ENCODE data around the gene WSB1. TPM values are rescaled to one million over a fixed set of nuclear protein-coding genes. Genes with fewer than 3 reads are reported as not detected.
A peak's percentile ranks its signal among the peaks of the same experiment; 100 is the strongest.

WSB1 gene
- total and polyA plus RNA-seq, 9 of the 15 experiments (the other 6 are each of a cell fraction or from before 2014, with no cell fraction given) = 22.8 to 229 (median 81.1) TPM

- no peak for TF ChIP-seq ETV5 (CRISPR knock-in tag; IDR thresholded peaks at IDR 0.05; ENCODE audit: low read depth)
- no peak for TF ChIP-seq ZNF280B (CRISPR knock-in tag; IDR thresholded peaks at IDR 0.05)
- TF ChIP-seq SMARCA4 (IDR thresholded peaks at IDR 0.05) = peak; percentile 55; the same call in 1 of the 2 replicates
- TF ChIP-seq RNF2 (IDR thresholded peaks at IDR 0.05) = no peak
- TF ChIP-seq ZNF76 (CRISPR knock-in tag; IDR thresholded peaks at IDR 0.05; ENCODE audit: borderline replicate concordance) = peak; percentile 74; the same call in 1 of the 2 replicates
- 0 out of 2 replicates have a peak, but pooled peaks have one; percentile 3 for TF ChIP-seq PTBP1 (IDR thresholded peaks at IDR 0.05; ENCODE audit: low read depth, low read length)
- TF ChIP-seq ZNF778 (CRISPR knock-in tag; IDR thresholded peaks at IDR 0.05) = no peak
- TF ChIP-seq MCM2 (IDR thresholded peaks at IDR 0.05; ENCODE audit: low read depth) = no peak
- TF ChIP-seq RAD51 (IDR thresholded peaks at IDR 0.05; ENCODE audit: borderline replicate concordance, low read depth) = peak; percentile 87
- peak; percentile 79 for TF ChIP-seq ZFX (CRISPR knock-in tag; IDR thresholded peaks at IDR 0.05)
- peak; percentile 52 for TF ChIP-seq FOS (IDR thresholded peaks at IDR 0.05; ENCODE audit: extremely low read depth, insufficient read length)
- TF ChIP-seq RUNX1 (IDR thresholded peaks at IDR 0.05; ENCODE audit: low read depth) = no peak
- TF ChIP-seq ZNF696 (CRISPR knock-in tag; conservative IDR thresholded peaks at IDR 0.05) = no peak
- TF ChIP-seq REST (IDR thresholded peaks at IDR 0.05; ENCODE audit: borderline replicate concordance) = peak; percentile 95
- no peak; the same call in 1 of the 2 replicates for TF ChIP-seq REST (CRISPR knock-in tag; IDR thresholded peaks at IDR 0.05; ENCODE audit: low read depth)
- TF ChIP-seq MTA2 (IDR thresholded peaks at IDR 0.05; ENCODE audit: low read depth) = no peak
- TF ChIP-seq ZNF12 (CRISPR knock-in tag; IDR thresholded peaks at IDR 0.05) = 0 out of 2 replicates have a peak, but pooled peaks have one; percentile 44
- TF ChIP-seq SLC30A9 (CRISPR knock-in tag; IDR thresholded peaks at IDR 0.05) = no peak
- TF ChIP-seq MECOM (CRISPR knock-in tag; IDR thresholded peaks at IDR 0.05) = peak; percentile 61; the same call in 1 of the 2 replicates
- no peak for TF ChIP-seq ADNP (tag; IDR thresholded peaks at IDR 0.05)
- peak; percentile 94 for TF ChIP-seq LEF1 (IDR thresholded peaks at IDR 0.05)
Observed at GRCh38 chr17:27332485-27333409, 38.8 kb downstream of the WSB1 start (continued).
